Parathyroid adenoma (tissue), 2 donors: Measurements from ENCODE around the gene VPS18.

Experiments used
- H2AFZ ChIP-seq: fragments of 300-600 bp; sonication (generic); one replicate; pipeline ENCODE4 v1.7.0; 2017; ENCODE audit warnings: antibody characterized with exemption, mild to moderate bottlenecking
- H3K27ac ChIP-seq: fragments of 300-600 bp; sonication (generic); one replicate; pipeline ENCODE4 v1.7.0; 2017
- H3K27me3 ChIP-seq: fragments of 300-600 bp; sonication (generic); one replicate; pipeline ENCODE4 v1.7.0; 2017; ENCODE audit warnings: low read length; ENCODE audit not compliant: control insufficient read depth, insufficient read depth
- H3K36me3 ChIP-seq: fragments of 300-600 bp; sonication (generic); one replicate; pipeline ENCODE4 v1.7.0; 2017; ENCODE audit warnings: low read length; ENCODE audit not compliant: control insufficient read depth, insufficient read depth
- H3K4me1 ChIP-seq: fragments of 300-600 bp; sonication (generic); one replicate; pipeline ENCODE4 v1.7.0; 2017; ENCODE audit warnings: control low read depth
- H3K4me2 ChIP-seq: fragments of 300-600 bp; sonication (generic); one replicate; pipeline ENCODE4 v1.7.0; 2017; ENCODE audit warnings: low read length
- H3K4me3 ChIP-seq: fragments of 300-600 bp; sonication (generic); one replicate; pipeline ENCODE4 v1.7.0; 2017; ENCODE audit warnings: low read depth, low read length
- H3K79me2 ChIP-seq: fragments of 300-600 bp; sonication (generic); one replicate; pipeline ENCODE4 v1.7.0; 2017; ENCODE audit warnings: control low read depth
- H3K9ac ChIP-seq: fragments of 300-600 bp; sonication (generic); one replicate; pipeline ENCODE4 v1.7.0; 2017; ENCODE audit warnings: mild to moderate bottlenecking
- H3K9me3 ChIP-seq: fragments of 300-600 bp; sonication (generic); one replicate; pipeline ENCODE4 v1.7.0; 2017; ENCODE audit warnings: low read length; ENCODE audit not compliant: control insufficient read depth
- TF ChIP-seq, protein P1 (sequence below): fragments of 300-600 bp; sonication (generic); IDR thresholded peaks from one replicate; pipeline ENCODE4 v1.7.0; 2017; ENCODE audit warnings: antibody characterized with exemption, mild to moderate bottlenecking
- donor health status: primary hyperparathyroidism.

VPS18 gene

DNA sequence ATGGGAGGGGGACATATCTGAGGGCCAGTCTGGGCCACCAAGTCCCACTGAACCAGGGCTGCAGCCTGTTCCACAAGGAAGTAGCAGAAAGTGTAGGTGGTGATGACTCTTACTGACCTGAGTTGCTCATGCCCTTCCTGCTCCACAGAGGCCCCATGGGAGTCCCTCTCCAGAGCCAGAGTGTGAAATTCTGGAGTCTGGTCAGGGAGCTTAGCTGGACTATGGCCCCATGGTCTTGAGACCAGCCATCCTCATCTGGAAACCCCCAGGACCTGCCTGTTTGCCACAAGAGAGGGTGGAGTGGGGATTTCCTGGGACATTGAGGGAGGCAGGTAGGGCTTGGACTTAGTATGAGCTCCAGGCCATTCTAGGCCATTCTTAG is 47.4 kb upstream of the VPS18 start:
- H3K4me2 ChIP-seq, result peak overlapping the region; percentile 97
- no peak overlapping the region for H3K9ac ChIP-seq
- peaks cover 15% of the 10 kb centered on the region for H3K79me2 ChIP-seq
- TF ChIP-seq, protein P1, sequence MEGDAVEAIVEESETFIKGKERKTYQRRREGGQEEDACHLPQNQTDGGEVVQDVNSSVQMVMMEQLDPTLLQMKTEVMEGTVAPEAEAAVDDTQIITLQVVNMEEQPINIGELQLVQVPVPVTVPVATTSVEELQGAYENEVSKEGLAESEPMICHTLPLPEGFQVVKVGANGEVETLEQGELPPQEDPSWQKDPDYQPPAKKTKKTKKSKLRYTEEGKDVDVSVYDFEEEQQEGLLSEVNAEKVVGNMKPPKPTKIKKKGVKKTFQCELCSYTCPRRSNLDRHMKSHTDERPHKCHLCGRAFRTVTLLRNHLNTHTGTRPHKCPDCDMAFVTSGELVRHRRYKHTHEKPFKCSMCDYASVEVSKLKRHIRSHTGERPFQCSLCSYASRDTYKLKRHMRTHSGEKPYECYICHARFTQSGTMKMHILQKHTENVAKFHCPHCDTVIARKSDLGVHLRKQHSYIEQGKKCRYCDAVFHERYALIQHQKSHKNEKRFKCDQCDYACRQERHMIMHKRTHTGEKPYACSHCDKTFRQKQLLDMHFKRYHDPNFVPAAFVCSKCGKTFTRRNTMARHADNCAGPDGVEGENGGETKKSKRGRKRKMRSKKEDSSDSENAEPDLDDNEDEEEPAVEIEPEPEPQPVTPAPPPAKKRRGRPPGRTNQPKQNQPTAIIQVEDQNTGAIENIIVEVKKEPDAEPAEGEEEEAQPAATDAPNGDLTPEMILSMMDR, result no peak
- H3K4me3 ChIP-seq, result peak overlapping the region; percentile 88
- no peaks in the 10 kb centered on the region for H3K9me3 ChIP-seq
- no peak overlapping the region for H2AFZ ChIP-seq
- peak overlapping the region; percentile 47 for H3K27ac ChIP-seq
- H3K27me3 ChIP-seq, result no peaks in the 10 kb centered on the region
- peaks cover 7% of the 10 kb centered on the region for H3K4me1 ChIP-seq
- no peaks in the 10 kb centered on the region for H3K36me3 ChIP-seq

DNA sequence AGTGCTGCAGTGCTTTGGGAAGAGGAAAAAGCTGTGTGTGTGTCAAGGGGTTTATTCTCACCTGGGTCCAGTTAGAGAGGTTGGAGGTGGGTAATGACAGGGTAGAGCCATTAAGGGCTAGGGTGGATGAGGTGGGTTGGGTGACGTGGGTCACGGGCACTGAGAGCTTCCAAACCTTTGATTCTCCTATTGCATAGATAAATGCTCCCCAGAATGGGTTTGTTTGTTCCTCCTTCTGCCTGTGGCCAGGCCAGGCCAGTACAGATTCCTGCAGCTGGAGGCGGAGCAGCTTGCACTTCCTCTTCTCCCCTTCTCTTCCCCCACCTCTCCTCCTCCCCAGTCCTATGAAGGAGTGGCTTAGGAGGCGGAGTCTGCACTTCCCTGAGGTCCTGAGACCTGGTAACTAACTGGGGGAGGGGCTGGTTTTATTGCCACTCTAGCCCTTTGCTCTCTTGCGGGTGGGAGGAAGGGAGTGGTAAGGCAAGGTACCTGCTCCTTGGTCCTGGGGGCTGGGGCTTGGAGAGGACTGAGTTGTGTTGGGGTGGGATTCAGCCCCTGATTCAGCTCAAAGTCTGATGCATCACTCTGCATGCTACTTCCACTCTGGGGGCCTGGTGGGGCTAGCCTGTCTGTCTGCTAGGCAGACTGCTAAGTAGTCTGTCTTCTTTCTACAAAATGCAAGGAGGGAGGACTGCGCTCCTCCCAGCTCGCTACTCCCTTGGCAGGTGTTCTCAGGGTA is 46.9 kb upstream of the VPS18 start:
- Histone ChIP-seq H3K9me3 (no peaks in the 10 kb centered on the region), H3K79me2 (peaks cover 14% of the 10 kb centered on the region), H3K36me3 (no peaks in the 10 kb centered on the region), H3K27ac (peak overlapping the region; percentile 47), H3K4me3 (peak overlapping the region; percentile 39), H3K9ac (no peak overlapping the region), H3K4me1 (peaks cover 7% of the 10 kb centered on the region), H3K4me2 (peak overlapping the region; percentile 97), H2AFZ (no peak overlapping the region), H3K27me3 (no peaks in the 10 kb centered on the region)
- TF ChIP-seq, protein P1, result no peak

DNA sequence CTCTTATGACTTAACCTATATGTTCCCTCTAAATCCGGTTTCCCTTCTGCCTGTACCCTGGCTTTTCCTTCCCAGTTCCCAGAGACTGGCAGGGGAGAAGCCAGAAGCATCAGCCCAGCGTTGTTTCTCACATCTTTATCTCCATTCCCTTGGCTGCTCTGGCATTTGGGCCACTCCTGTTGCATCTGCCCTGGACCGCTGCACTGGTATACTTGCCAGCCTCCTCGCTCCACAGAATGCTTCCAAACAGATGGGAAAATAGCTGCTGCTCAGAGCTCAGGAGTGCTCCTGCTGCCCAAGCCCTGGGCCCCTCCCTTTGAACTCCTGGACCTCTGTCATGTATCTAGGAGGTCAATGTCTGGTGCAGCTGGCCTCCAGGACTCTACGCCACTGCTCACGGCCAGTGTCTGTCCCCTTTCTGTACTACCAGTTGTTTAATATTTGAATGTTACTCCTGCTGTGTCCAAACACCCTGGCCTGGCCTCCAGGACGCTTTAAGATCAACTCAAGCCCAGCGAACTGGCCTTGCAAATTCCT is 43.6 kb upstream of the VPS18 start:
- peaks cover 9% of the 10 kb centered on the region for H3K79me2 ChIP-seq
- H3K27ac ChIP-seq, result no peak overlapping the region
- peaks cover 7% of the 10 kb centered on the region for H3K4me1 ChIP-seq
- H3K9me3 ChIP-seq, result no peaks in the 10 kb centered on the region
- TF ChIP-seq, protein P1, result no peak
- H3K36me3 ChIP-seq, result no peaks in the 10 kb centered on the region
- H3K9ac ChIP-seq, result no peak overlapping the region
- H3K4me3 ChIP-seq, result no peak overlapping the region
- no peak overlapping the region for H2AFZ ChIP-seq
- H3K4me2 ChIP-seq, result no peak overlapping the region
- no peaks in the 10 kb centered on the region for H3K27me3 ChIP-seq

DNA sequence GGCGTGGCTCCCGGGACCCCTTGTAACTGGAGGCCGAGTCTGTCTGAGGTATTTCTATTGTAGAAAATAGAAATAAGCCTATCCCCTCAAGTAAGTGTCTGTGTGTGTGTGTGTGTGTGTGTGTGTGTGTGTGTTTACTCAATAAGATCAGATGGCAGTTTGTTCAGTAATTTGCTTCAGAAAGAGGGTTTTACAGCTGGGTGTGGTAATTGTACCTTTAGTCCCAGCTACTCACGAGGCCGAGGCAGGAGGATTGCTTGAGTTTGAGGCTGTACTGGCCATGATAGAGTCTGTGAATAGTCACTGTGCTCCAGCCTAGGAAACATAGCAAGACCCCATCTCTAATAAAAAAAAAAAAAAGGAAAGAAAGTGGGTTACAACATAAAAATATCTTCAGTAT is 41.7 kb upstream of the VPS18 start:
- no peaks in the 10 kb centered on the region for H3K4me1 ChIP-seq
- no peak overlapping the region for H3K27ac ChIP-seq
- H3K27me3 ChIP-seq, result no peaks in the 10 kb centered on the region
- H3K9ac ChIP-seq, result no peak overlapping the region
- no peak overlapping the region for H3K4me2 ChIP-seq
- no peak overlapping the region for H2AFZ ChIP-seq
- H3K9me3 ChIP-seq, result no peaks in the 10 kb centered on the region
- no peak overlapping the region for H3K4me3 ChIP-seq
- TF ChIP-seq, protein P1, result no peak
- H3K36me3 ChIP-seq, result no peaks in the 10 kb centered on the region
- H3K79me2 ChIP-seq, result no peaks in the 10 kb centered on the region
